GM21717 (cell line): ENCODE measurements around the gene CENPX.

Source experiments
- ATAC-seq: cut with Tn5 transposase; IDR thresholded peaks from one replicate; pipeline ENCODE4 v1.9.1; 2021; ENCODE audit warnings: mild to moderate bottlenecking, moderate library complexity; ENCODE audit not compliant: unreplicated experiment

CENPX gene

DNA sequence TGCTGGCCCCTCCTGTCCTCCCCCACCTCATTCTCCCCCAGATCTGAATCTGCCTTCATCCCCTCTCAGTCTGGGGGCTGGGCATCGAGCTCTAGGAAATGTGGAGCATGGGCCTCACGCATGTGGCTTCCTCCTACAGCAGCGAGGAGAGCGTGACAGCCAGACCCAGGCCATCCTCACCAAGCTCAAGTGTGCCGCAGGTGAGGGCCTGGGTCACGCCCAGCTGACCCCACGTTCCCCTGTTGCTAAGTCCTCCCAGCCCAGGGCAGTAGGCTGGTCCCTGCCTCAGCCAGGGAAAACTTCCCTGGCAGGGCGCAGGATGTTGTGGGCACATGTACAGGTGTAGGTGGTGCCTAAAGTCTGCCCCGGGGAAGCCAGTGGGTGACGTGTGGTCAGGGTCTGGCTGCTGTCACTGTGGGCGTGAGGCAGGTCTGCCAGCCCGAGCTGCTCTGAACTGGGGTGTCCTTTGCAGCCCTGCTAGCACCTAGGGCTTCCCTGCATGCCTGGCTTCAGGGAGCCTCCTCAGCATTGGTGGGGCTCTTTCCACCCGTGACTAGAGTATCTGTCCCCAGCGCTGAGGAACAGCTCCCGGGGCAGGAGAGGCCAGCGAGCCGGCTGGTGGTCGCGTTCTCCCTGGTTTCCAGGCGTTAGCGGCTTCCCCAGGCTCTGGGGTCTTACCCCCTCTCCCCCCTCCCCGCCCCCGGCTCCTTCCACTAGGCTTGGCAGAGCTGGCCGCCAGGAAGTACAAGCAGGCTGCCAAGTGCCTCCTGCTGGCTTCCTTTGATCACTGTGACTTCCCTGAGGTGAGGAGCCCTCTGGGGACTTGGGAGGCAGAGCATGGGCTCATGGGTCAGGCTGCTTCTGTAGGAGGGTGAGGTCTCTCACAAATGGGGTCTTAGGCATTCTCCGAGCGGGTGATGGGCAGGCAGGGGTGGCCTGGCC, 32.6 kb upstream of the CENPX start:
- ATAC-seq, result no peak

DNA sequence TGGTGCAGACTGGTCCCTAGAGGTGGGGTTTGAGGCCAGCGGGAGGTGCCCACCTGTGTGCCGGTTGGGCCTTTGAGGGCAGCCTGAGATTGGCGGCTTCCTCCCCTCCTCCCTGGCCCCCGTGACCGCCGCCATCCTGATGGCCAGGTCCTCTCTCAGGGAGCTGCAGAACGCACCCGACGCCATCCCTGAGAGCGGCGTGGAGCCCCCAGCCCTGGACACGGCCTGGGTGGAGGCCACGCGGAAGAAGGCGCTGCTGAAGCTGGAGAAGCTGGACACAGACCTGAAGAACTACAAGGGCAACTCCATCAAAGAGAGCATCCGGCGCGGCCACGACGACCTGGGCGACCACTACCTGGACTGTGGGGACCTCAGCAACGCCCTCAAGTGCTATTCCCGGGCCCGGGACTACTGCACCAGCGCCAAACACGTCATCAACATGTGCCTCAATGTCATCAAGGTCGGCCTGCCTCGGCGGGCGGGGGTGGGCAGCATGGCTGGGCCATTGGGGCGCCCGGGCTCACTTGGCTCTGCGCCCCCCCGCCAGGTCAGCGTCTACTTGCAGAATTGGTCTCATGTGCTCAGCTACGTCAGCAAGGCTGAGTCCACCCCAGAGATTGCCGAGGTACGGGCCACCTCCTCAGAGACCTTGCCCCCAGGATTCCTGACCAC, 31.8 kb upstream of the CENPX start:
- no peak for ATAC-seq

GRCh38 chr17:82053556-82054263, 31.0 kb upstream of the CENPX start:
- ATAC-seq, result no peak

GRCh38 chr17:82053130-82053529, 30.5 kb upstream of the CENPX start:
- no peak for ATAC-seq

DNA sequence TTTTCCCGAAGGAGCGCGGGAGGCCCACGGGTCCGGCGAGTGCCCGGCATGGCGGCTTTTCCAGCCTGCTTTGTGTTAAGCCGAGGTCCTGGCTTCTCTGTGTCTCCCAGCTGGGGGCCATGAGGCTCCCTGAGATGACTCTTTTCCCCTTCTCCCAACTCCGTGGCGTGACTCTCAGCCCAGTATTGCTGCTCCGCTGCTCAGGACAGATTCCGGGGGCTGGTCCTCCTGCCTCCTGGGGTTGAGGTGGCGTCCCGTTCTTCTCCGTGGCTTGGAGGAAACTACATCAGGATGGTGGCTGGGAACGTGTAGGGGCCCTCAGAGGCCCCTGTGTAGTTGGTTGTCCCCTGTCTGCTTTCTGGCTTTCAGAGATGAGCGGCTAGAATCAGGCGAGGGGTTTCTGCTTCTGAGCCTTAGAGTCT, 30.0 kb upstream of the CENPX start:
- ATAC-seq, result no peak

DNA sequence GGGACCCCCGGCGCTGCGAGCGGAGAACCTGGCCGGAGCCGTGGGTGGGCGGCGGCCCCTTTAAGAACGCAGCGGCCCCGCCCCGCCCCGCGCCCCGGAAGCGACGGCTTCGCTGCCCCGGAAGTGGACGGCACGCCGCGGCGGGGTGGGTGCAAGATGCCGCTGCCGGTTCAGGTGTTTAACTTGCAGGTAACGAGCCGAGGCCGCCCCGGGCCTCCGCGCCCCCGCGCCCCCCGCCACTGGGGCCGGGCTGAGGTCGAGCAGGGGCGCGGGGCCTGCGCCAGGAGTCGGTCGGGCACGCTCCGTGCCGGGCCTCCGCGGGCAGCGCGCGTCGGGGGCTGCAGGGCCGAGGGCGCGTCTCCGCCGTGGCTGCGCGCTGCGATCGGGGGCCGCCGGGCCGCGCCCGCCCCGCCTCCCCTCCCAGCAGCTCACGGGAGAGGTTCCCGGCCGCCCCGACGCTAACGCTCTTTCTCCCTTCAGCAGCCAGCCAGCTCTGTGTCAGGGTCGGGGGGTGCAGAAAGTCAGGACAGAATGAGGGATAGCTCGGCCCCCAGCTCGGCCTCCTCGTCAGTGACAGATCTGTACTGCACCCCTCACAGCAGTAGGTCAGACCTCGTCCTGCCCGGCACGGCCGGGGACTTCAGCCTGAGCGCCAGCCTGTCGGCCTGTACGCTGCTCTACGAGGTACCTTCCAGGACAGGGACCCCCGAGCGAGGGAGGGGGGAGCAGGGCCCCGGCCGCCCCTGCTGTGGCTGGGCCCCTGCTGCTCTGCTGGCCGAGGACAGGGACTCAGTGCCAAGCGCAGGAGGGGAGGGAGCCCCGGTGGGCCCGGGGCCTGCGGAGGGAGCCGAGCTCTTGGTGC, 29.3 kb upstream of the CENPX start, which contains the start of the genes GPS1 and RFNG:
Gene GPS1, plus strand, starts transcription at position 123 of the 862 bp plus-strand sequence. Its CDS starts 34 bp downstream, at position 157.
Gene RFNG, minus strand, starts transcription at position 36 of the 862 bp plus-strand sequence. CDS start 45 bp downstream, outside the sequence.
- no peak for ATAC-seq

- no peak for ATAC-seq
Measured at GRCh38 chr17:82050761-82051641, 28.3 kb upstream of the CENPX start.

DNA sequence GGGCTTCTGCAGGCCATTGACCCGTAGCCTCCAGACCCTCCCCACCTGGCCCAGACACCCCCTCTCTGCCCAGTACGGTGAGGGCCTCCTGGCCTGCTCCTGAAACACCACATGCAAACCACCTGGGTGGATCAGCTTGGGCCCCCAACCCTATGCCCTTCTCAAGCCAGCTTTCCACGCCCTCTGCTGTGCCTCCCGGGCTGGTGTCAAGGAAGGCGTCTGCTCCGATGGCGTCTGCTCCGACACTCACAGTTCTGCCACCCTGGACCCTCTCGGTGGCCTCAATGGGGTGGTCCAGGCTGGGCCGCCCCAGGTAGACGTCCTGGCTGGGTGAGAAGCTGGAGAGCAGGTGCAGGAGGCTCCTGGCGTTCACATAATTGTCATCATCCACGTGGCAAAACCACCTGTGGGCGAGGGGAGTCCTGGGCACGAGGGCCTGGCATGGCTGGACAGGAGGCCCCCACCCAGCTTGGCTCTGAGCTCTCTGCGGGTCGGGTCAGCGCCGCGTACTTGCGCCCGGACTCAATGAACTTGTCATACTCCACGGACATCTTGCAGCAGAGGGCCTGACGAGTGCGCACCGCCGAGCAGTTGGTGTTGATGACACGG, 27.6 kb upstream of the CENPX start:
- no peak for ATAC-seq

DNA sequence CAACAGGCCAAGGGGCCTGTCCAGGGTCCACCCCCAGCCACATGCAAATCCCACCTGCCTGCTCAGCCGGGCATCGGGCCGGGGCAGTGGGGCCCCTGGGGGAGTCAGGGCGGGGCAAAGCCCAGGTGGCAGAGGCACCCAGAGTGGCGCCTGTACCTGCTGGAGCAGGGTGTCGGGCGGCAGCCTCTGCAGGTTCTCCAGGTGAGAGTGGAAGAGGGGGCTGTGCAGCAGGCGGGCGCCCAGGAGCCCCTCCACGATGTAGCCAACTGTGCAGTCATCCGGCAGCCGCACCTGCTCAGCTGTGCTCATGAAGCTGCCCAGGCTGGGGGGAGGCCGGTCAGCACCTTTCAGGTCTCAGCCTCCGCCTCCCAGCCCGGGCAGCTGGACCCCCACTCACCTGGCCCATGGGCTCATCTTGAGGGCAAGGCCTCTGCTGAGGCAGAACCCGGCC, 26.9 kb upstream of the CENPX start:
- ATAC-seq, result no peak

GRCh38 chr17:82049106-82049505, 26.4 kb upstream of the CENPX start:
- no peak for ATAC-seq

- ATAC-seq, result no peak
Measured at GRCh38 chr17:82048571-82048971, 25.9 kb upstream of the CENPX start.

DNA sequence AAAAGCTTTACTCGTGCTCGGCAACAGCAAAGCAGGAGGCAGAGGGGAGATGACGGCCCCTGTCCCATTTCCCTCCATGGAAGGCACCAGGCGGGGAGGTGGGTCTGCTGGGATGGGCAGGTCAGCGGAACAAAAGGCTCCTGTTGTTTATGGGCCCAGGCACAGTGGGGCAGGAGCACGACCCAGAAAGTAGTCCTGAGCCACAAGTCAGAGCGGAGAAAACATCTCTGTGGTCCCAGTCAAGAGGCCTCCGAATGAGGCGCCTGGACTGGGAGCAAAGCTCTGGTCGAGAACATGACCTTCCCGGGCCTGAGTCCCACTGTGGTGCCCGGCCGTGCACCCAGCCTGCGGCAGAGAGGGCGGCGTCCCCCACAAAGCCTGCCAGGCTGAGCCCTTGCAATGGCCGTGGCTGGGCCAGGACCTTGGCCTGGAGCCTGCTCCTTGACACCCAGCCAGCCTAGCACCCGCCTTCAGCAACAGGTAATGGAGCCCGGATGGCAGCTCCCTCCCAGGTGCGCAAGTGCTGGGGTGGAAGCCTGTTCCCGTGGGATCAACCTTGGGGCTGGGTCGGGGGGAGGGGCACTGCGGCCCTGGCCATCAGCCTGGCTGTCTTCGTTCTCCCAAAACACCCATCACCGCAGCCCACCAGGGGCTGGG, 25.4 kb upstream of the CENPX start:
- ATAC-seq, result no peak

DNA sequence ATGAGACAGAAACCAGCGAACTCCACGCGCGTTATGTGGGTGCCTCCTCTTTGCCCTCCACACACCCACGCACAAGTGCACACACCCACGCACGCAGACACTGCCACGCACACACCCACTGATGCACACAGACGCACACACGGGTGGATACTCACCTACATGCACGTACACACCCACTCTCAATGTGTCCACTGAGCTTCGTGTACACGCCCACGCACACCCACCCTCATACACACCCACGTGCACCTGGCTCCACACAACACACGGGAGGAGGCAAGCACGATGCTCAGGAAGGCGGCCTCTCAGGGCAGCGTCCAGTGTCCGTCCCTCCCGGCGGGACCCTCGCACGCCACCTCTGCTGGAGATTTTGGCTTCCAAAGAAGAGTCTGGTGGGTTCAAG, 24.7 kb upstream of the CENPX start:
- ATAC-seq, result no peak

- no peak for ATAC-seq
Measured at GRCh38 chr17:82046903-82047302, 24.2 kb upstream of the CENPX start.

- ATAC-seq, result no peak
Measured at GRCh38 chr17:82045936-82046484, 23.3 kb upstream of the CENPX start.

- no peak for ATAC-seq
Measured at GRCh38 chr17:82043507-82043906, 20.8 kb upstream of the CENPX start.

- no peak for ATAC-seq
Measured at GRCh38 chr17:82042649-82043048, 20.0 kb upstream of the CENPX start.
